WTC11 (cell line): ENCODE results near the gene NXN. TPM values are rescaled to one million over a fixed set of nuclear protein-coding genes. Genes with fewer than 3 reads are reported as not detected.
A peak's percentile ranks its signal among the peaks of the same experiment; 100 is the strongest.

Experiments used
- ATAC-seq: fragments of 200-7000 bp; cut with Tn5 transposase; 2 replicates; pipeline ENCODE4 v1.10.0; 2021; ENCODE audit warnings: mild to moderate bottlenecking, moderate library complexity
- CTCF ChIA-PET: fragments of 300-600 bp; sonication (Branson Sonifier 250); formaldehyde crosslinking; loops from one replicate; lab custom pipeline; 2021; ENCODE audit warnings: antibody characterized with exemption; lab: Charles Lee
- POLR2A ChIA-PET: fragments of 350-600 bp; sonication (Branson Sonifier 250); formaldehyde crosslinking; loops from one replicate; lab custom pipeline; 2021; ENCODE audit warnings: antibody characterized with exemption; lab: Charles Lee
- DNase-seq: peaks from one replicate; pipeline ENCODE4 v3.0.0; 2021; ENCODE audit warnings: low spot score
- H3K27ac Mint-ChIP-seq: 2 replicates; pipeline ENCODE4 v1.8.0; 2021; ENCODE audit warnings: mixed read lengths
- H3K27me3 Mint-ChIP-seq: 2 replicates; pipeline ENCODE4 v1.8.0; 2021; ENCODE audit warnings: low read depth, mild to moderate bottlenecking, moderate library complexity, mixed read lengths
- H3K36me3 Mint-ChIP-seq: 2 replicates; pipeline ENCODE4 v1.8.0; 2021; ENCODE audit warnings: mixed read lengths
- H3K4me1 Mint-ChIP-seq: 2 replicates; pipeline ENCODE4 v1.8.0; 2022; ENCODE audit warnings: mixed read lengths
- H3K4me3 Mint-ChIP-seq: 2 replicates; pipeline ENCODE4 v1.8.0; 2021; ENCODE audit warnings: mild to moderate bottlenecking, moderate library complexity, mixed read lengths
- H3K9me3 Mint-ChIP-seq: 2 replicates; pipeline ENCODE4 v1.8.0; 2021; ENCODE audit warnings: mixed read lengths
- ATF2 ChIP-seq: sonication (generic); formaldehyde crosslinking; IDR thresholded peaks from 2 replicates; pipeline ENCODE4 v1.8.1; 2022; ENCODE audit warnings: low read depth, missing genetic modification reagents, borderline replicate concordance
- CDX4 ChIP-seq: fragments of 250-450 bp; sonication (Bioruptor Pico); IDR thresholded peaks from 2 replicates; pipeline ENCODE4 v1.9.0; 2021; ENCODE audit warnings: moderate library complexity, mild to moderate bottlenecking, inconsistent platforms, borderline replicate concordance
- CTCF ChIP-seq: fragments of 200-600 bp; IDR thresholded peaks from 2 replicates; pipeline ENCODE4 v1.8.0; 2022; ENCODE audit warnings: antibody characterized with exemption
- E2F4 ChIP-seq: sonication (generic); formaldehyde crosslinking; IDR thresholded peaks from 2 replicates; pipeline ENCODE4 v1.8.1; 2022; ENCODE audit warnings: low read depth, mild to moderate bottlenecking, moderate library complexity, missing genetic modification reagents, borderline replicate concordance
- E2F5 ChIP-seq: sonication (generic); formaldehyde crosslinking; IDR thresholded peaks from 2 replicates; pipeline ENCODE4 v1.8.1; 2022; ENCODE audit warnings: mild to moderate bottlenecking, moderate library complexity, missing genetic modification reagents
- ELF4 ChIP-seq: sonication (generic); formaldehyde crosslinking; IDR thresholded peaks from 2 replicates; pipeline ENCODE4 v1.8.1; 2022; ENCODE audit warnings: low read depth, mild to moderate bottlenecking, moderate library complexity, missing genetic modification reagents
- FOXP4 ChIP-seq: sonication (generic); formaldehyde crosslinking; IDR thresholded peaks from 2 replicates; pipeline ENCODE4 v1.8.0; 2022; ENCODE audit warnings: mild to moderate bottlenecking, missing genetic modification reagents
- GRHL2 ChIP-seq: fragments of 250-450 bp; sonication (Bioruptor Pico); IDR thresholded peaks from 2 replicates; pipeline ENCODE4 v1.8.0; 2022; ENCODE audit warnings: mild to moderate bottlenecking, moderate library complexity; ENCODE audit not compliant: insufficient replicate concordance, severe bottlenecking
- GTF2I ChIP-seq: fragments of 250-450 bp; sonication (Bioruptor Pico); conservative IDR thresholded peaks from 2 replicates; pipeline ENCODE4 v1.4.0; 2021; ENCODE audit warnings: mild to moderate bottlenecking
- HMGA2 ChIP-seq: fragments of 250-450 bp; sonication (Bioruptor Pico); IDR thresholded peaks from 2 replicates; pipeline ENCODE4 v1.4.0; 2021; ENCODE audit warnings: mild to moderate bottlenecking, moderate library complexity
- IRF2 ChIP-seq: sonication (generic); formaldehyde crosslinking; IDR thresholded peaks from 2 replicates; pipeline ENCODE4 v1.8.0; 2022; ENCODE audit warnings: low read depth, missing genetic modification reagents, borderline replicate concordance
- NFYB ChIP-seq: sonication (generic); formaldehyde crosslinking; conservative IDR thresholded peaks from 2 replicates; pipeline ENCODE4 v1.8.0; 2022; ENCODE audit warnings: low read depth, missing genetic modification reagents
- SMAD3 ChIP-seq: sonication (generic); formaldehyde crosslinking; IDR thresholded peaks from 2 replicates; pipeline ENCODE4 v1.8.0; 2022; ENCODE audit warnings: missing genetic modification reagents, mild to moderate bottlenecking, borderline replicate concordance
- TEAD4 ChIP-seq: sonication (generic); formaldehyde crosslinking; IDR thresholded peaks from 2 replicates; pipeline ENCODE4 v1.8.0; 2022; ENCODE audit warnings: mild to moderate bottlenecking, missing genetic modification reagents
- ZBTB21 ChIP-seq: sonication (generic); formaldehyde crosslinking; IDR thresholded peaks from 2 replicates; pipeline ENCODE4 v1.8.1; 2023; ENCODE audit warnings: mild to moderate bottlenecking, missing genetic modification reagents, borderline replicate concordance
- ZBTB43 ChIP-seq: sonication (generic); formaldehyde crosslinking; IDR thresholded peaks from 2 replicates; pipeline ENCODE4 v1.8.1; 2023; ENCODE audit warnings: mild to moderate bottlenecking, missing genetic modification reagents
- ZNF317 ChIP-seq: sonication (generic); formaldehyde crosslinking; IDR thresholded peaks from 2 replicates; pipeline ENCODE4 v1.8.1; 2023; ENCODE audit warnings: low read depth, mild to moderate bottlenecking, moderate library complexity, missing genetic modification reagents, borderline replicate concordance
- ZNF532 ChIP-seq: fragments of 250-450 bp; sonication (Bioruptor Pico); IDR thresholded peaks from 2 replicates; pipeline ENCODE4 v1.9.0; 2021; ENCODE audit warnings: mild to moderate bottlenecking, borderline replicate concordance
- total RNA-seq: library from RNA; stranded (reverse); gene quantifications from 3 replicates; pipeline ENCODE4 v1.2.3, GENCODE V29; 2021

The NXN gene
- total RNA-seq, 1 experiment from 2014 or later: 96.8 TPM

GRCh38 chr17:929586-929985 is 50.0 kb downstream of the NXN start (continued):
- TF ChIP-seq NFYB (CRISPR knock-in tag) (no peak), CDX4 (no peak), GRHL2 (CRISPR knock-in tag) (no peak), CTCF (no peak)

GRCh38 chr17:927611-928461 is 51.7 kb downstream of the NXN start:
- CTCF ChIA-PET: interaction anchor here (0.7 to 2.3 kb wide), 4 partner anchors 49 to 804 kb away, joined by 3 to 12 read pairs (median 6); partner anchors contain the start of genes NXN and TIMM22
- H3K36me3 Mint-ChIP-seq: peaks cover 11% of the 10 kb centered on the region
- H3K4me3 Mint-ChIP-seq: no peak overlapping the region
- POLR2A ChIA-PET: interaction anchor here (0.6 kb wide), 1 partner anchor 17 kb away, joined by 3 read pairs; no protein-coding TSS in a partner anchor
- ATAC-seq (peak; percentile 62), DNase-seq (no peak)
- H3K27ac Mint-ChIP-seq: peak overlapping the region; percentile 90
- H3K9me3 Mint-ChIP-seq: no peaks in the 10 kb centered on the region
- peaks cover 62% of the 10 kb centered on the region for H3K4me1 Mint-ChIP-seq
- no peaks in the 10 kb centered on the region for H3K27me3 Mint-ChIP-seq
- TF ChIP-seq HMGA2 (CRISPR knock-in tag) (no peak), ELF4 (no peak), ZBTB43 (CRISPR knock-in tag) (no peak), GTF2I (CRISPR knock-in tag) (no peak), E2F4 (no peak), FOXP4 (CRISPR knock-in tag) (no peak), IRF2 (CRISPR knock-in tag) (no peak), ZBTB21 (no peak), SMAD3 (no peak), E2F5 (CRISPR knock-in tag) (no peak), ZNF532 (CRISPR knock-in tag) (no peak), TEAD4 (no peak), ZNF317 (no peak), ATF2 (CRISPR knock-in tag) (no peak)
